AG10803 (cell line): ENCODE results near the gene SLC6A13.

Experiments
- DNase-seq: peaks from one replicate; pipeline ENCODE4 v3.0.0; 2010; ENCODE audit warnings: low read depth
- H3K4me3 ChIP-seq: 2 replicates; pipeline ENCODE4 v1.5.1; 2011; ENCODE audit warnings: mild to moderate bottlenecking, low read length, control low read depth
- CTCF ChIP-seq: conservative IDR thresholded peaks from 2 replicates; pipeline ENCODE4 v1.5.1; 2011; ENCODE audit warnings: mild to moderate bottlenecking, low read length, control low read depth, inconsistent platforms

SLC6A13 gene

GRCh38 chr12:293199-293598 lies 30.6 kb upstream of the SLC6A13 start:
- TF ChIP-seq CTCF, result no peak
- DNase-seq, result no peak

DNA sequence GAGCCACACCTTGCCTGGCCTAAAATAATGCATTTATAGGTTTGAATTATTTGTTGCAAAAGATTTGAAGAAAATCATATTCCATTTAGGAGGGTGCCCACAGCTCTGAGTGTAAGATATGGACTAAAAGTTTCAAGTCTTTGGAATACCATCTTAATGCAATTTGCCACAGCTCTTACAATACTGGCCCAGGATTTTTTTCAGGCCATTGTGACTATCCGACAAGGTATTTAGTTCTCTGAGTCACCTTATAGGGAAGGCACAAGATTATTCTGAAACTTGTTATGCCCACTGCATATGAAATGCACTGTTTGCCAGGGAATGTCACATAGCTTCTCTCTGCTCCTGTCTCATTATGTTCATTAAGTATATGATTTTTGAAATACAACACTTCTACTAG lies 29.6 kb upstream of the SLC6A13 start:
- H3K4me3 ChIP-seq, result no peak overlapping the region
- DNase-seq, result peak; percentile 31
- TF ChIP-seq CTCF, result no peak

More at GRCh38 chr12:293199-293598, 30.6 kb upstream of the SLC6A13 start:
- no peak overlapping the region for H3K4me3 ChIP-seq

- TF ChIP-seq CTCF, result no peak
- DNase-seq, result peak; percentile 13
- no peak overlapping the region for H3K4me3 ChIP-seq
Observed at GRCh38 chr12:291153-291723, 28.6 kb upstream of the SLC6A13 start.

DNA sequence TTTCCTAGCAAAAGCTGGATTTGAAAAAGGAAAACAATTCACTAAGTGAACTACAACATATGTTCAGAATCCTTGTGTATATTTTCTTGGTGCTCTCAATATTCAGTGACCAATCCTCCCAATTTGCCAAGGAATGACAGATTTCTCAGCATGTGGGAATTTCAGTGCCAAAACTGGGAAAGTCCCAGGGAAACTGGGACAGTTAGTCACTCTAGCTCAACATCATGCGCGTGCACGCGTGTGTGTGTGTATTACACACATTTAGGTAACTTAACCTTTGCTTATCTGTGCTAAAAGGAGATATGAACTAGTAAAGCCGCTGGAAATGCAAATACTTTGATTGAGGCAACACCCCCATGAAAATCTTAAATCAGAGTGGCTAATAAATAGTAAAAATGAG lies 26.1 kb upstream of the SLC6A13 start:
- no peak for TF ChIP-seq CTCF
- H3K4me3 ChIP-seq, result no peak overlapping the region
- DNase-seq, result peak; percentile 78

- no peak for TF ChIP-seq CTCF
- no peak overlapping the region for H3K4me3 ChIP-seq
- no peak for DNase-seq
Observed at GRCh38 chr12:286531-287300, 24.1 kb upstream of the SLC6A13 start.

GRCh38 chr12:278046-278445 lies 15.4 kb upstream of the SLC6A13 start:
- no peak overlapping the region for H3K4me3 ChIP-seq
- no peak for TF ChIP-seq CTCF
- no peak for DNase-seq

- no peak for DNase-seq
- no peak overlapping the region for H3K4me3 ChIP-seq
- TF ChIP-seq CTCF, result no peak
Observed at GRCh38 chr12:275812-276211, 13.2 kb upstream of the SLC6A13 start.
